SK-N-SH (cell line): ENCODE measurements around the gene GABRG3.

Experiments
- EZH2phosphoT487 ChIP-seq: fragments of 200-600 bp; sonication (generic); IDR thresholded peaks from 2 replicates; pipeline ENCODE4 v1.6.1; 2017; ENCODE audit warnings: low read depth, mixed run types, mild to moderate bottlenecking, antibody characterized with exemption, moderate library complexity, borderline replicate concordance
- POLR2AphosphoS5 ChIP-seq: IDR thresholded peaks from 2 replicates; pipeline ENCODE4 v1.6.1; 2012; ENCODE audit warnings: low read depth, low read length
- RAD21 ChIP-seq: IDR thresholded peaks from 2 replicates; pipeline ENCODE4 v1.6.1; 2012; ENCODE audit warnings: mild to moderate bottlenecking, low read length
- SIN3A ChIP-seq: IDR thresholded peaks from 2 replicates; pipeline ENCODE4 v1.6.1; 2012; ENCODE audit warnings: low read depth, mild to moderate bottlenecking, low read length, moderate library complexity, borderline replicate concordance
- YY1 ChIP-seq: IDR thresholded peaks from 2 replicates; pipeline ENCODE4 v1.4.0; 2012; ENCODE audit warnings: low read depth, mild to moderate bottlenecking
- TF ChIP-seq, protein P1 (sequence below): IDR thresholded peaks from 2 replicates; pipeline ENCODE4 v1.6.1; 2012; ENCODE audit warnings: mild to moderate bottlenecking, low read depth, low read length, moderate library complexity
- TF ChIP-seq, protein P2 (sequence below): fragments of 200-600 bp; sonication (generic); IDR thresholded peaks from 2 replicates; pipeline ENCODE4 v1.6.1; 2017; ENCODE audit warnings: antibody characterized with exemption, mild to moderate bottlenecking, moderate library complexity

DNA sequence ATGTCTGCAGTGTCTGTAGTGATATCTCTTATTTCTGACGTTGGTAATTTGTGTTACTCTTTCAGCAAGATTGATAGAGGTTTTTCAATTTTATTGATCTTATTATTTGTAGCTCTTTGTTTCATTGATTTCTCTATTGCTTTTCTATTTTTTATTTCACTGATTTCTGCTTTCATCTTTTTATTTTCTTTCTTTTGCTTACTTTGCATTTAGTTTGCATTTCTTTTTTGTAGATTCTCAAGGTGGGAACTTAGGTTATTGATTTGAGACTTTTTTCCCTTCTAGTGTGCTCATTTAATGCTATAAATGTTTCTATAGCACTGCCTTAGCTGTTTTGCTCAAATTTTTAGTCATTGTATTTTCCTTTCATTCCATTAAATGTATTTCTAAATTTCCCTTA, 49.5 kb upstream of the GABRG3 start:
- TF ChIP-seq SIN3A (no peak), RAD21 (no peak), POLR2AphosphoS5 (no peak), EZH2phosphoT487 (no peak), YY1 (no peak)
- TF ChIP-seq, protein P1, sequence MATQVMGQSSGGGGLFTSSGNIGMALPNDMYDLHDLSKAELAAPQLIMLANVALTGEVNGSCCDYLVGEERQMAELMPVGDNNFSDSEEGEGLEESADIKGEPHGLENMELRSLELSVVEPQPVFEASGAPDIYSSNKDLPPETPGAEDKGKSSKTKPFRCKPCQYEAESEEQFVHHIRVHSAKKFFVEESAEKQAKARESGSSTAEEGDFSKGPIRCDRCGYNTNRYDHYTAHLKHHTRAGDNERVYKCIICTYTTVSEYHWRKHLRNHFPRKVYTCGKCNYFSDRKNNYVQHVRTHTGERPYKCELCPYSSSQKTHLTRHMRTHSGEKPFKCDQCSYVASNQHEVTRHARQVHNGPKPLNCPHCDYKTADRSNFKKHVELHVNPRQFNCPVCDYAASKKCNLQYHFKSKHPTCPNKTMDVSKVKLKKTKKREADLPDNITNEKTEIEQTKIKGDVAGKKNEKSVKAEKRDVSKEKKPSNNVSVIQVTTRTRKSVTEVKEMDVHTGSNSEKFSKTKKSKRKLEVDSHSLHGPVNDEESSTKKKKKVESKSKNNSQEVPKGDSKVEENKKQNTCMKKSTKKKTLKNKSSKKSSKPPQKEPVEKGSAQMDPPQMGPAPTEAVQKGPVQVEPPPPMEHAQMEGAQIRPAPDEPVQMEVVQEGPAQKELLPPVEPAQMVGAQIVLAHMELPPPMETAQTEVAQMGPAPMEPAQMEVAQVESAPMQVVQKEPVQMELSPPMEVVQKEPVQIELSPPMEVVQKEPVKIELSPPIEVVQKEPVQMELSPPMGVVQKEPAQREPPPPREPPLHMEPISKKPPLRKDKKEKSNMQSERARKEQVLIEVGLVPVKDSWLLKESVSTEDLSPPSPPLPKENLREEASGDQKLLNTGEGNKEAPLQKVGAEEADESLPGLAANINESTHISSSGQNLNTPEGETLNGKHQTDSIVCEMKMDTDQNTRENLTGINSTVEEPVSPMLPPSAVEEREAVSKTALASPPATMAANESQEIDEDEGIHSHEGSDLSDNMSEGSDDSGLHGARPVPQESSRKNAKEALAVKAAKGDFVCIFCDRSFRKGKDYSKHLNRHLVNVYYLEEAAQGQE: no peak
- TF ChIP-seq, protein P2, sequence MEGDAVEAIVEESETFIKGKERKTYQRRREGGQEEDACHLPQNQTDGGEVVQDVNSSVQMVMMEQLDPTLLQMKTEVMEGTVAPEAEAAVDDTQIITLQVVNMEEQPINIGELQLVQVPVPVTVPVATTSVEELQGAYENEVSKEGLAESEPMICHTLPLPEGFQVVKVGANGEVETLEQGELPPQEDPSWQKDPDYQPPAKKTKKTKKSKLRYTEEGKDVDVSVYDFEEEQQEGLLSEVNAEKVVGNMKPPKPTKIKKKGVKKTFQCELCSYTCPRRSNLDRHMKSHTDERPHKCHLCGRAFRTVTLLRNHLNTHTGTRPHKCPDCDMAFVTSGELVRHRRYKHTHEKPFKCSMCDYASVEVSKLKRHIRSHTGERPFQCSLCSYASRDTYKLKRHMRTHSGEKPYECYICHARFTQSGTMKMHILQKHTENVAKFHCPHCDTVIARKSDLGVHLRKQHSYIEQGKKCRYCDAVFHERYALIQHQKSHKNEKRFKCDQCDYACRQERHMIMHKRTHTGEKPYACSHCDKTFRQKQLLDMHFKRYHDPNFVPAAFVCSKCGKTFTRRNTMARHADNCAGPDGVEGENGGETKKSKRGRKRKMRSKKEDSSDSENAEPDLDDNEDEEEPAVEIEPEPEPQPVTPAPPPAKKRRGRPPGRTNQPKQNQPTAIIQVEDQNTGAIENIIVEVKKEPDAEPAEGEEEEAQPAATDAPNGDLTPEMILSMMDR: no peak
